GM19193 (cell line): Measurements from ENCODE around the gene UBASH3B.

Source experiments
- POLR2A ChIP-seq: IDR thresholded peaks from 4 replicates; pipeline ENCODE4 v1.6.1; 2011; ENCODE audit not compliant: insufficient read depth, insufficient read length; ENCODE audit errors: extremely low read depth

Gene UBASH3B

GRCh38 chr11:122723106-122723505 lies 67.6 kb downstream of the UBASH3B start:
- no peak for TF ChIP-seq POLR2A

GRCh38 chr11:122723576-122723975 lies 68.1 kb downstream of the UBASH3B start:
- TF ChIP-seq POLR2A, result no peak

GRCh38 chr11:122724520-122724919 lies 69.0 kb downstream of the UBASH3B start:
- TF ChIP-seq POLR2A, result no peak

GRCh38 chr11:122726028-122726427 lies 70.5 kb downstream of the UBASH3B start:
- TF ChIP-seq POLR2A, result no peak

GRCh38 chr11:122727101-122727929 lies 71.8 kb downstream of the UBASH3B start:
- no peak for TF ChIP-seq POLR2A

GRCh38 chr11:122728561-122728960 lies 73.0 kb downstream of the UBASH3B start:
- no peak for TF ChIP-seq POLR2A

- TF ChIP-seq POLR2A, result no peak
Measured at GRCh38 chr11:122729139-122729538, 73.6 kb downstream of the UBASH3B start.

GRCh38 chr11:122731500-122731913 lies 76.0 kb downstream of the UBASH3B start:
- no peak for TF ChIP-seq POLR2A

- no peak for TF ChIP-seq POLR2A
Measured at GRCh38 chr11:122732342-122733315, 77.1 kb downstream of the UBASH3B start.

GRCh38 chr11:122733318-122733717 lies 77.8 kb downstream of the UBASH3B start:
- no peak for TF ChIP-seq POLR2A

GRCh38 chr11:122734848-122735496 lies 79.5 kb downstream of the UBASH3B start:
- no peak for TF ChIP-seq POLR2A

- no peak for TF ChIP-seq POLR2A
Measured at GRCh38 chr11:122737951-122738693, 82.6 kb downstream of the UBASH3B start.

GRCh38 chr11:122741613-122742300 lies 86.2 kb downstream of the UBASH3B start:
- TF ChIP-seq POLR2A, result no peak
